Measurements from ENCODE around the gene FAM163B. TPM values are rescaled to one million over a fixed set of nuclear protein-coding genes. Genes with fewer than 3 reads are reported as not detected.
A peak's percentile ranks its signal among the peaks of the same experiment; 100 is the strongest.

Gene FAM163B
- total RNA-seq, 1 donor from 2014 or later = 16.5 TPM

- no peak for DNase-seq
These were observed 28.2 kb downstream of the FAM163B start for GRCh38 chr9:133581011-133581410.

DNA sequence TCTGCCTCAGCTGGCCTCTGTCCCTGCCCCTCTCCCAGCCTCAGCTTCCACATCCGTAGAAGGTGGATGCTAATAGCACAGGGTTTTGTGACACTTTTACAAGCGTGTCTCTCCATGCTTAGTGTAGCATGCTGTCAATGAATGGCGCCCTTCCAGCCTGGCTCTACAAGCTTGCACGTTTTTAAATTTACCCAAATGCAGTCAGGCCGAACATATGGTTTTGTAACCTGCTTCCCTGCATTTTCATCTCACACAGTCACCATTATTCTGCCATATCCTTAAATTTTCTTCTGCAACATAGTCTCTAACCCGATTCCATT is 28.8 kb downstream of the FAM163B start:
- peak; percentile 44 for DNase-seq

DNA sequence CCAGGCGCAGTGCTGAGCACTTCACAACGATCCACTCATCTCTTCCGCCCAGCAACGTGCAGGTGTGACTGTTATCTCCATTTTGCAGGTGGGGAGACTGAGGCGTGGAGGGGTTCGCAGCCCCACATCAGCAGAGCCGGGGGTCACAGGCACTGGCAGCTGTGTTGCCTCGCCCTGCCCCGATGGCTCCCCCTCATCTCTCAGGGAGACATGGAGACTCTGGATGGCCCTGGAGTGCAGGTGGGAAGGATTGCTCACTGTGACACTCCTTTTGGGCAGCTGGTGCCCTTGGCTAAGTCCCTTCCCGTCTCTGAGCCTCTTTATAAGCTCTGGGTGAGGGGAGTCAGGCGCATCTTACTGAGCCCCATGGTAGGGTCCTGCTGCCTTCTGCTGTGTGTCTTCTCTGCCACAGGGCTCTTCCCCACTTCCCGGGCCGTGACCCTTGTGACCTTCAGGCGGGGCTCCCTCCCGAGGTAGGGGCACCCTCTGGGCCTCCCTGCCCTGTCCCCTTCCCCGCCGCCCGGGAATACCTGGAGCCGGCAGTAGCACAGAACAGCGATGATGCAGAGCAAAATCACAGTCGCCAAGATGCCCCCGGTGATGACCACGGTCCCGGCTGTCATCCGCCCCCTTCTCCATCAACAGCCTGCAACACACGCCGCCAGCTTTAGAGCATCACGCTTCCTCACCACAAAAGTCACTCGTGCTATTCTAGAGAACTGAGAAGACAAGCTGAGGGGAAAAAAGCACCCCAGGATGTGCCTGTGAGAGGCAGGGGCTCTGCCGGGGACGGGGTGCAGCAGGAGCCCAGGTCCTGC is 29.4 kb downstream of the FAM163B start:
- DNase-seq = no peak

DNA sequence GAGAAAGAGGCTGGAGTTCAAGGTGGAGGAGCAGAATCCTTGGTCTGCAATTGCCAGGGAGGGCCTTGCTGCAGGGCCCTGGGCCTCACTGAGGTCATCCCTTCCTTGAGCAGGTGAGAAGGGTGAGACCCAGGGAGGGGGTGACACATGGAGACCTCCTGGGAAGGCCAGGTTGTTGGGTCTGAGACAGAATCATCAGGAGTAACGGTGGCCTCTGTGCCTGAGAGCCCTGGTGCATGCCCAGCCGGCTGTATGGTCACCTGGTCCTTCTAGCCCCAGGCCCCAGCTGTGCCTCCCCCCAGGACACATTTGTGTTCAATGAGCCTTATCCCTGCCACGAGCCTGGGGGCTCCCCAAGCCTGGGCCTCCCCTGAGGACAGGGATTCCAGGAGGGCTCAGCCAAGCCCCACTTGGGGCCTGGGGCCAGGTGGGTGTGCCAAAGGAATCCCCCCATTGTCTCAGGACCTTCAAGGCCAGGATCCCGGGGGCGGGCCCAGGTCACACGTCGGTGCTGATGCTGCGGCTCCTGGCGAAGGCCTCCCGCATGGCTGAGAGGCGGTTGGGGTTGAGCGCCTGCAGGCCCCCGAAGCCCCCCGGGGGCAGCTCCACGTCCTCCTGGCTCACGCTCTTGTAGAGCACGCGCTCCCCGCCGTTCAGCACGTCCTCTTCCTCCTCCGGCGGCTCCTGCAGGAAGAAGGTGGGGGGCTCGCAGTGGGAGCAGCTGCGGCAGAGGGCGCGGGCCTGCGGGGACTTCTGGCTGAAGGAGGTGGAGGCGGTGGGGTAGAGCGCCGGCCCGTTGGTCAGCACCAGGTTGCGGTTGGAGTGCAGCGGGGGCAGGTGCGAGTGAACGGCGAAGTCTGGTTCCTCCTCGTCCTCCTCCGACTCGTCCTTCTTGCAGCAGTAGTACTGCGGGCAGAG is 30.4 kb downstream of the FAM163B start:
- no peak for DNase-seq

- no peak for DNase-seq
These were observed 31.5 kb downstream of the FAM163B start for GRCh38 chr9:133577737-133578112.

DNA sequence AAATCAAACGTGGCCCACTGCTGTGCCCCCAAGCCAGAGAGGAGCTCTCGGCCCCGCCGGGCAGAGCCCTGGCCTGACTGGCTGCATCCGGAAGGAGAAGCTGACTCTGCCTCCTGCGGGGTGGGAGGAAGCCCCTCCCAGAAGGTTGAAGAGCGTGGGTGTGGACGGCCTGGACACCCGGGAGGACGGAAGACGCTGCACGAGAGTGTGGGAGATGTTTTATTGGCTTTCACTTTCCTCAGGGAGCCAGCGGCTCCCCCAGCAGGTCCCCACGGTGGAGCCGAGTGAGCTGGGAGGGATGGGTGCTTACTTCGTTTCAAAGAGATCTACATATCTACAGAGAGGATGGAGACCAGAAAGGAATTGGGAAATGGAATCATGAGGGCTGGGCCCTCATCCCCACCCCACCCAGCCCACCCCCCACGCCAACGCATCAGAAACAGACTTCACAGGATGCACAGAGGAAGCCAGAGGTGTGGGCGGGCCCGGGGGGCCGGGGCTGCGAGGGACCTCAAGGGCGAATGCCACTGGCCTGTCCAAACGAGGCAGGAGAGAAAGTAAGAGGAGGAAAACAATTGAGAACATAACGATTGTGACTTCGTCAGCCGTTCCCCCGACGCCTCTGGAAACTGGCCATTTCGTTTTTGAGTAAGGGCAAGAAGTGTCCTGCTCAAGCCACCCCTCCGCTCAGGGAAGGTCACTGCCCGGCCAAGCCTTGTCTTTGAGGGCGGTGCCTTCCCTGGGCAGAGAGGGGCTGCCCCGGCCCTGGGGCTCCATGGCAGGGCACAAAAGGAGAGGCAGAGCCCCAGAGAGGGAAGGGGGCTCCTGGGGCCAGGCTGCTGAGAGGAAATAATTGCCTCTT is 32.1 kb downstream of the FAM163B start:
- DNase-seq = no peak

- no peak for DNase-seq
These were observed 32.9 kb downstream of the FAM163B start for GRCh38 chr9:133576031-133576874.

GRCh38 chr9:133575186-133576030 is 33.8 kb downstream of the FAM163B start:
- no peak for DNase-seq

DNA sequence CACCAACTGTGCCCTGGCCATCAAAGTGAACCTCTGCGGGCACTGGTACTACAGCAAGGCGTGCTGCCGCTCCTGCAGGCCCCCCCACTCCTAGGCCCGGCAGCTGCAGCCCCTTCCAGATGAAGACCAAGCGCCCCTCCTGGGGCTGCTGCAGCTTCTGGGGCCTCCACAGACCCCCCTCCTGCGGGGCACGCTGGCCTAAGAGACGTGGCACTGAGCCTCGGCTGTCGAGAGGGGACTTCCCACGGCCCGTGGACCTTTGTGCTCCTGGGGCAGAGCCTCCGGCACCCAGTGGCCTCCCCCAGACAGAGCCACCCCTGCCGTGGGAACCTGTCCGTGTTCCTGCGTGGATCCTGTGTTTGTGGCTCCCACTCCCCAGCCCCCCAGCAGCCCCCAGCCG is 34.4 kb downstream of the FAM163B start:
- no peak for DNase-seq

DNA sequence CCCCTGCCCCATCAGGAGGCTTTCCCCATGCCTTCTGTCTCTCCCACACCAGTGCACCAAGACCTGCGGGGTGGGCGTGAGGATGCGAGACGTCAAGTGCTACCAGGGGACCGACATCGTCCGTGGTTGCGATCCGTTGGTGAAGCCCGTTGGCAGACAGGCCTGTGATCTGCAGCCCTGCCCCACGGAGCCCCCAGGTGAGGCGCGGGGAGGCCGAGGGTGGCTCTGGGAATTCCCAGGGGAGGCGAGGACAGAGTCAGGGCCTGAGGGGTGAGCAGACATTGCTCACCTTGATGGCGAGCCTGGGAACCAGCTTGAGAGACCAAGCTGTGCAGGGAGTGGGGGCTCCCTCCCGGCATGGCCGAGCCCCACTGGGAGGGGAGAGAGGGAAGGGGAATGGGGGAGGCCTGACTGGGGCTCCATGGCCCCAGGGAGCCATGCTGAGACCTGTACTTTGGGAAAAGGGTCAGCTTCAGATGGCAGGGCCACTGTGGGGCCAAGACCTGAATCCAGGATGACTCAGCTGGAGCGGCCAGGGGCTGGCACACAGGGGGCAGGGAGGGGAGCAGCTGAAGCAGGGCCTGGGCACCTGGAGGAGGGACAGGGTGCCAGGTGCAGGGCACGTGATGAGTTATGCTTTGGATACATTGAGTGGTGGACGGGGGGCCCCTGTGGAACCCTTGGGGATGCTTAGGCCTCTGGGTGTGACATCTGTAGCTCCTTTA is 35.2 kb downstream of the FAM163B start:
- no peak for DNase-seq

- DNase-seq = peak; percentile 73
These were observed 36.3 kb downstream of the FAM163B start for GRCh38 chr9:133572821-133573361.

- no peak for DNase-seq
These were observed 37.1 kb downstream of the FAM163B start for GRCh38 chr9:133571896-133572595.

- no peak for DNase-seq
These were observed 37.7 kb downstream of the FAM163B start for GRCh38 chr9:133571391-133571890.

DNA sequence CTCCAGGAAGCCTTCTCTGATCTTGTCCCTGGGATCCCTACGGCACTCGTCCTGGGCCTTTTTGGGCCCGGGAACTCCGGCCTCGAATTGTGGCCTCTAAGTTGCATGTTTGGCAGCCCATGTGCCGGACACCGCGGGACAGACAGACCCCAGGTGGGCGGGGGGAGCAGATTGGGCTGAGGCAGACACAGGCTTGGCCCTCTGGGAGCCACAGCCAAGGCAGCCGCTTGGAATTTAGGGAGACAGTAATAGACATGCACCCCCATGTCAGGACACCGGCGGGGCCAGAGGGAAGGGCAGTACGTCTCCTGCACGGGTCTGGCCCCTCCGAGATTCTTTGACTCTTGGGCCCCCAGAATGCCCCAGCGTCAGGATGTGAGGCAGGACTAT is 38.5 kb downstream of the FAM163B start:
- DNase-seq = no peak

GRCh38 chr9:133569891-133570690 is 39.1 kb downstream of the FAM163B start:
- DNase-seq = no peak

GRCh38 chr9:133569121-133569785 is 39.9 kb downstream of the FAM163B start:
- no peak for DNase-seq

- DNase-seq = no peak
These were observed 41.0 kb downstream of the FAM163B start for GRCh38 chr9:133568186-133568585.

All from occipital lobe (tissue), 2 donors.